GM21367 (cell line): Measurements from ENCODE around the gene CDH22.

ENCODE experiments used
- ATAC-seq: cut with Tn5 transposase; IDR thresholded peaks from one replicate; pipeline ENCODE4 v1.9.1; 2021; ENCODE audit not compliant: unreplicated experiment

CDH22 gene

DNA sequence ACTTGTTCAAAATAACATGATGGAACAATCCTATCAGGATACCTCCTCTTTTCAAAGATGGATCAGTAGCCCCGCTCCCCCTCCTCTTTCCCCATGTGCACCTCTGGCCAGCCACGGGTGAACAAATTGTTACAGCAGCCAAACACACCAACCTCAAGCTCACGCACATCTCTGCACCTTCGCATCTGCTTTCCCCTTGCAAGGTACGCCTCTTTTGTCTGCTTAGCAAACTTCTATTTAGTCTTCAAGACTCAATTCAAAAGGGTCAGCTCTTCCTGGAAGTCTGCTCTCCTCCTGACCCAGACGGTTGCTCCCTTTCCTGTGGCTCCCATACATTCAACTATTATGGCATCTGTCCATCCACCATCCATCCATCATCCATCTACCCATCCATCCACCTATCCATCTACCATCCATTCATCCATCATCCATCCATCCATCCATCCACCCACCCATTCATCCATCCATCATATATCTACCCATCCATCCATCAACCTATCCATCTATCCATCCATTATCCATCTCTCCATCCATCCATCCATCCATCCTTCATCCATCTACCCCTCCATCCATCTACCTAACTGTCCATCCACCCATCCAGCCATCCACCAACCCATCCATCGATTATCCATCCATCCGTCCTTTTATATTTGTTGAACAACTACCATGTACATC lies 36.3 kb upstream of the CDH22 start:
- ATAC-seq = no peak

- ATAC-seq = no peak
These were observed 35.7 kb upstream of the CDH22 start for GRCh38 chr20:46343975-46344357.

DNA sequence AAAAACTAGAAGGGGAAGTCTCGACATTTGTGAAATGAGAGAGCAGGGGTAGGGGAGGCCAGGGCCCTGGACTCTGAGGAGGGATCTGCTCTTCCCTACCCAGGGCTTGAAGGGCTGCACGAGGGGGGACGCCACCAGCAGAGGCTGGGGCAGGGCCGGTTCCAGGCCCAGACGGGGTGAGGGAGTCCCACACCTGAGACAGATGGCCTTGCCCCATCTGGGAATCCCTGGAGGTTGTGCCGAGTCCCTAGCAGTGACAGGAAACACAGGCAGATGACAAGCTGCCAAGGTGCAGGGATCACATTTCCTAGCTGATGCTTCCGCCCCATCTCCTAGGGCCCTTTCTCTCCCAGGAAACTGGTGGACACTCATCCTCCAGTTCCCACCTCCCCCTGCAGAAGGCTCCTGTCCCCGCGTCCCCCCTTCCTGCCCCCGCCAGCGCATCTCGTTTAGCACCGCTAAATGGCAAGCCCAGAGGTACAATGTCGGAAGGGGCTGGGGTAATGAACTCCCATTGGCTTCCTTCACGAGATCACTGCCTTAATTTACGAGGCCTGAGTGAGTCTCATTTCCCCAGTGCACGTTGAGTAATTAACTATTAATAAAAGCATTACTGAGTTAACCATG lies 35.2 kb upstream of the CDH22 start:
- no peak for ATAC-seq

GRCh38 chr20:46342451-46343347 lies 34.4 kb upstream of the CDH22 start:
- ATAC-seq = no peak

DNA sequence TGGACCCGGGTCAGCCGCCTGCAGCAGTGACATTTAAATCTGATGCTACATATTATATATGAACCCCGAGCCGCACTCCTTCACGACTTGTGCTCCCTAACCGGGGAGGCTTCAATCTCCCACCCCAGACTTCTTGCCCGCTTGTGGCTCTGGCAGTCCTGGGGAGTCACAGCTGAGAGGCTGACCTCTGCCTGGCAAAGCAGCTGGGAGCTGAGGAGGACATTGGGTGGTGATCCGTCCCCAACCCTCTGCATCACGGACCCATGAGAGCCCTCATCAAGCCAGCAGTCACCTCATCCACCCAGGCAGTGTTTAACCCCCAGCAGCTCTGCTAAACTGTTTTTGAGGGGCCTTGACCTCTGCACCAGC lies 33.7 kb upstream of the CDH22 start:
- no peak for ATAC-seq

DNA sequence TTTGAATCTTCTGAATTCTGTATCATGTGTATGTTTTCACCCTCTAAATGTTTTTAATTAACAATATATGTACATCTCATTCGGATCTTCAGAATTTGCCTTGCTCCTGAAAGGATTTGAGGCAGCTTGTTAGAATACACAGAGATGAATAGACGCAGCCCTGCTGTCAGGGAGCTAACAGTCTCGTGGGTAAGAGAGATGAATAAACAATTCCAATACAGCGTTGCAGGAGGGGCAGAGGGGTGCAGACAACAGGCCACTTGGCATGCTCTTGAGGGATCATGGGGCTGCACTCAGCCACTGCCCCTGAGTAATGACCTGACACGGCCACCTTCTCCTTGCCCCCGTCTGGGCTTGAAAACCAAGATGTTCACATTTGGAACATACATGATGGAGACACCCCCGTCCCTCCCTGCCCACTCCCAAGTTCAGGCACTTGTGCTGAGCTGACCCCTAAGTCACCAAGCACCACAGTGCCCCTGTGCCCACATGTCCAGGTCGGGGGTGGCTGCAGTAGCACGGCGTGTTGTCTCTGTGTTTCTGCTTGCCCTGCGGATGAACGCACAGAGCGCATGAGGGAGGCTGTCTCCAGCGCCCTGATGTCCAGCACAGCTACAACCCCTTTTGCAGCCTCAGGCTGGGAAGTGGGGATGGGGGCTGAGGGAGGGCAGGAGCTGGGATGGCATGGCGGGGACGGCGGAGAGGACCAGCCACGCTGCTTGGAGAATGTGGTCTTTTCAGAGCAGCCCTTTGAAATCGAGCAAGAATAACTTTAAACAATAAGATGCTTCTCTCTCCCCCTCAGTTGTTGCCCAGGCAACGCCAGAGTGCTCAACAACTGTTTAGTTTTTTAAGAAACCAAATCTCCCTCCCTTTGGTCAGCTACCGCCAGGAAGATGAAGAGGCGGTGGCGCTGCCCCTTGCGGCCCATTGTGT lies 33.0 kb upstream of the CDH22 start:
- ATAC-seq = no peak

DNA sequence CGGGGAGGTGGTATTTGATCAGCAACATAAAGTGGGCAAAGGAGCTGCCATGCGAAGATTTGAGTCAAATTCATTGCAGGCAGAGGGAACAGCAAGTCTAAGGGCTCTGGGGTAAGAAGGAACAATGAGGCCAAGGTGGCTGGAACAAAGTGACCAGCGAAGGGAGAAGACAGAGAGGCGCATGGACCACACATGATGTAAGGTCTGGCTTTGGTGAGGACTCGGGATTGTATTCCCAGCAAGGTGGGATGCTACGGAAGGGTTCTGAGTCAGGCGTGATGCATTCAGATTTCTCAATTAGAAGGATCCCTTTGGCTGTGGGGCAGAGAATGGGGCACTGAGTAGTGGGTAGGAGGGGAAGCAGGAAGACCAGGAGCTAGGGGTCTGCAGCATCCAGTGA lies 30.7 kb upstream of the CDH22 start:
- no peak for ATAC-seq

- no peak for ATAC-seq
These were observed 28.4 kb upstream of the CDH22 start for GRCh38 chr20:46336735-46337134.

DNA sequence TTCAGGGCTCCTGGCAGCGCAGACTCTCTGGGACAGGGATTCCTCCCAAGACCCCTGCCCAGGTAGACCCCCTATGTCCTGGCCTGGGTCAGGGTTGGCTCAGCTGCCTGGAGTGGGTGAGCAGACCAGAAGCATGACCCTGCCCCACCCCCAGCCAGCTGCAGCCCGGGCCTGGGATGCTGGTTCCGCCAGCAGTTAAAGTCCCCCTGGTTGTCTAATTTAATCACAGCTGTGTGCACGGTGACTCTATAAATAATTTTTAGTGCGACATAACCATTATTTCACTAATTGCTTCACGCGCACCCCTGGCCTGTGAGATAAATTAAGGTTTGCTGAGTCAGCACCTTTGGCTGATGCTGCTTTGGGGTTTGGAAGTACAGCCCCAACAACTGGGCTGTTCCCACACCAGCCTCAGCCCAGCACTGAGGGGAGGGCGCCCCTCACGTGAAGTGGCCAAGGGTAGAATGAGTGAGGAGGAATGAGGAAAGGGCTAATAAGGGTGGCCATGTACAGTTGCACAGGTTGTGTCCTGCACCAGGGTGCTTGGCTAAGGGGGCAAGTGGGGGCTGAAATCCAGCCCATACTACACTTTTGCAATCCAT lies 26.1 kb upstream of the CDH22 start:
- no peak for ATAC-seq

DNA sequence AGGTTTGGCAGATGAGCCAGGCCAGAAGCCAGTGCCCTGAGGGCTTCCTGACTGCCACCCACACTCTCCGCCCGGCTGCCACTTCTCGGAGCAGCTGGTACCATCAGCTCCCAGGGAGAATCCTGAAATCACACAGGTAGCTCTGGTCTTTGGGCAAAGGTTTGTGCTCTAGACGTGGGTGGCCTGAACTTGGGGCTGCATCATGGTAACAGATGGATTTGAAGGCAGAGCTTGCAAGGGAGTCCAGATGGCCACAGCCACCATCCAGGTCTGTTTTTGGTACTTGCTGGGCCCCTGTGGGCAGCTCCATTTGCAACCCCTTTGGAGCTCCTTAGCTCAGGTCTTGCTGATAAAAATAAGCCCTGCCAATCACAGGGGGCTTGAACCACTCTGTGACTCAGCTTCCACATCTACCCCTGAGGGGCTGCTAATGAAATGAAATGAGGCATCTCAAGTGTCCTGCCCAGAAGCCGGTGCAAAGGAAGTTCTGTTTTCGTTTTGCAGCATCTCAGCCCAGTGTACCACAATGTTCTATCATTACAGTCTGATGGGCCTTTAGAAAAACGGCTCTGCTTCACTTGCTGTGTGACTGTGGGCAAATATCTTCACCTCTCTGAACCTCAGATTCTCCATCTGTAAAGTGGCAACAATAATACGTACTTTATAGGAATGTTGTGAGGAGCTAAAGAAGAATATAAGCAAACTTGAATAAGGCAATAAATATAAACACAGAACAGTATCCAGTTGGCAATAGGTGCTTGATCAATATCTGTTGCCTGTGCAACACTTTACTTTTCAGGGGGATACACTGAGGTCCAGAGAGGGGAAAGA lies 25.1 kb upstream of the CDH22 start:
- no peak for ATAC-seq

DNA sequence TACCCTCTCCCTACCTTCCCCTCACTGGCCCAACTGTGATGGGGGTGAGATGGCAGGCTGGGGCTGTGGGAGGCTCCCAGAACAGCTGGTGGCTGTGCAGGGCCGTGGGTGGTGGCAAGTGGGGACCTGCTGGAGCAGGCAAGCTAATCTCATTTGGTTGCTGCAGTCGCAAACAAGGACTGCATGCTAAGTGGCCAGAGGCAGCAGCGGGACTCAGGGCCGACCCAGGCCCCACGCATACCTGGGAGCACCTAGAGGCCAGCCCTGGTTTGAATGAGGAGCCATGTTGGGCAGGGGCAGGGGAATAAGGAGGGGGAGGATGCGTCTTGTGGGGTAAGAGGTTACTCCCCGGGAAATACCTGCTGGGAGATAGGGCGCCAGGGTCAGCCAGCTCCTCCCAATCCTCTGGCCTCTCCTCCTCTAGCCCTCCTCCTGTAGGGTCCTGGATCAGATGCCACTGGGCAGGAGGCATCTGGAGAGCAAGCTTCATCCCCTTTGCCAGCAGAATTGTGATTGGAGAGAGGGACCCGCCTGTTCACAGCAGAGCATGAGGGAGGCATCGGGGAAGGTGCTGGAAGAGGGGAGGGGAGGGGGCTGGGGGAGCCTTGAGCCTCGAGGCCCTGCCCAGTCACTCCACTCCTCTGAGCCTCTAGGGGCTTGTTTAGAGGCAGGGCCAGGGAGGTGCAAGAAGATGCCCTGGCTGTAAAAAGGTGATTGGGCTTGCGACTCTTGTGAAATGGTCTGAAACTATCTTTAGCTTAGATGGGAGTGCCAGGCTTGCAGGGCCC lies 24.3 kb upstream of the CDH22 start:
- no peak for ATAC-seq

GRCh38 chr20:46331611-46332361 lies 23.5 kb upstream of the CDH22 start:
- no peak for ATAC-seq

- no peak for ATAC-seq
These were observed 22.6 kb upstream of the CDH22 start for GRCh38 chr20:46330831-46331371.

- ATAC-seq = no peak
These were observed 21.9 kb upstream of the CDH22 start for GRCh38 chr20:46330072-46330763.

GRCh38 chr20:46328200-46328882 lies 20.0 kb upstream of the CDH22 start:
- ATAC-seq = no peak

GRCh38 chr20:46327557-46327956 lies 19.3 kb upstream of the CDH22 start:
- no peak for ATAC-seq

DNA sequence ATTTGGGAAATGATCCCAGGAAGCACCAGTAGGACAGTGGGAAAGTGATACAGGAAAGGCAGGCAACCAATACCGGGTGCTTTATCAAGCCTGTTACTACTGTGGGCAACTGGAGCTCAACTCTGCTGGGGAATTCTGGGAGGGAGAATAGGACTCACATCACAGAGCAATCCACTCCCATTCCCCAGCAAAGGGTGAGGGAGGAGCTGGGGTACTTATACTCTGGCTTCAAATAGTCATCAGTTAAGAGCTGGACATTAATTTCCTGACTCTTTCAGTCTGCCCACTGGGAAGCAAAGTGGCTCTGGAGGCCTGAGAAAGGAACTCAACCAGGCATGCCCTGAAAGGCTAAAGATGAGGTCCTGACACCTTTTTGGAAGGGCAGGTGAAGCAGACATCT lies 17.5 kb upstream of the CDH22 start:
- ATAC-seq = no peak
